ENCODE measurements around the gene IQSEC3. TPM values are rescaled to one million over a fixed set of nuclear protein-coding genes. Genes with fewer than 3 reads are reported as not detected.
"Not testable (repeated sequence)": the region's sequence is repeated elsewhere in the genome, so short reads cannot be mapped to it uniquely, and the experiment has no call there.

IQSEC3 gene
- total RNA-seq, result 1 to 10 TPM; 1.3 to 4.4 (median 3.3) TPM

GRCh38 chr12:66428-66781, at the start of gene IQSEC3:
IQSEC3 (plus strand) TSS chr12:66767; CDS start chr12:66883, 116 bp downstream.
- not testable (repeated sequence) for ATAC-seq (ENCODE audit: low FRiP score); DNase-seq (ENCODE audit: low spot score)

DNA sequence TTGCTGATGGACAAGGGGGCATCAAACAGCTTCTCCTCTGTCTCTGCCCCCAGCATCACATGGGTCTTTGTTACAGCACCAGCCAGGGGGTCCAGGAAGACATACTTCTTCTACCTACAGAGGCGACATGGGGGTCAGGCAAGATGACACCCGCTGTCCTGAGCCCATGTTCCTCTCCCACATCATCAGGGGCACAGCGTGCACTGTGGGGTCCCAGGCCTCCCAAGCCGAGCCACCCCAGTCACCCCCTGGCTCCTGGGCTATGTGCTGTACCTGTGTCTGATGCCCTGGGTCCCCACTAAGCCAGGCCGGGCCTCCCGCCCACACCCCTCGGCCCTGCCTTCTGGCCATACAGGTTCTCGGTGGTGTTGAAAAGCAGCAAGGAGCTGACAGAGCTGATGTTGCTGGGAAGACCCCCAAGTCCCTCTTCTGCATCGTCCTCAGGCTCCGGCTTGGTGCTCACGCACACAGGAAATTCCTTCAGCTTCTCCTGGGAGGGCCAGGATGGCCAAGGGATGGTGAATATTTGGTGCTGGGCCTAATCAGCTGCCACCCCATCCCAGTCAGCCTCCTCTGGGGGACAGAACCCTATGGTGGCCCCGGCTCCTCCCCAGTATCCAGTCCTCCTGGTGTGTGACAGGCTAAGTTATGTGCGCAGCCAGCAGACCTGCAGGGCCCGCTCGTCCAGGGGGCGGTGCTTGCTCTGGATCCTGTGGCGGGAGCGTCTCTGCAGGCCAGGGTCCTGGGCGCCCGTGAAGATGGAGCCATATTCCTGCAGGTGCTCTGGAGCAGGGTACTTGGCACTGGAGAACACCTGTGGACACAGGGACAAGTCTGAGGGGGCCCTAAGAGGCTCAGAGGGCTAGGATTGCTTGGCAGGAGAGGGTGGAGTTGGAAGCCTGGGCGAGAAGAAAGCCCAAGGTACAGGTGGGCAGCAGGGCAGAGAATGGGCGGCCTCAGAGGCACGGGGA, 48.9 kb upstream of the IQSEC3 start:
- not testable (repeated sequence) for DNase-seq (ENCODE audit: low spot score); ATAC-seq (ENCODE audit: low FRiP score)

DNA sequence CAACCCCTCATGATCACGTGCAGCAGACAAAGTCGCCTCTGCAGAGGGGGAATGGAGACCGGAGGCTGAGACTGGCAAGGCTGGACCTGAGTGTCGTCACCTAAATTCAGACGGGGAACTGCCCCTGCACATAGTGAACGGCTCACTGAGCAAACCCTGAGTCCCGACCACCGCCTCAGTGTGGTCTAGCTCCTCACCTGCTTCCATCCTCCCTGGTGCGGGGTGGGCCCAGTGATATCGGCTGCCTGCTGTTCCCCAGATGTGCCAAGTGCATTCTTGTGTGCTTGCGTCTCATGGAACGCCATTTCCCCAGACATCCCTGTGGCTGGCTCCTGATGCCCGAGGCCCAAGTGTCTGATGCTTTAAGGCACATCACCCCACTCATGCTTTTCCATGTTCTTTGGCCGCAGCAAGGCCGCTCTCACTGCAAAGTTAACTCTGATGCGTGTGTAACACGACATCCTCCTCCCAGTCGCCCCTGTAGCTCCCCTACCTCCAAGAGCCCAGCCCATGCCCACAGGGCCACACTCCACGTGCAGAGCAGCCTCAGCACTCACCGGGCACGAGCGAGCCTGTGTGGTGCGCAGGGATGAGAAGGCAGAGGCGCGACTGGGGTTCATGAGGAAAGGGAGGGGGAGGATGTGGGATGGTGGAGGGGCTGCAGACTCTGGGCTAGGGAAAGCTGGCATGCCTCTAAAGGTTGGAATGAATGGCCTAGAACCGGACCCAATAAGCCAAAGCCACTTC, 47.6 kb upstream of the IQSEC3 start:
- not testable (repeated sequence) for DNase-seq (ENCODE audit: low spot score); ATAC-seq (ENCODE audit: low FRiP score)

- not testable (repeated sequence) for DNase-seq (ENCODE audit: low spot score); ATAC-seq (ENCODE audit: low FRiP score)
Observed at GRCh38 chr12:19906-20305, 46.7 kb upstream of the IQSEC3 start.

DNA sequence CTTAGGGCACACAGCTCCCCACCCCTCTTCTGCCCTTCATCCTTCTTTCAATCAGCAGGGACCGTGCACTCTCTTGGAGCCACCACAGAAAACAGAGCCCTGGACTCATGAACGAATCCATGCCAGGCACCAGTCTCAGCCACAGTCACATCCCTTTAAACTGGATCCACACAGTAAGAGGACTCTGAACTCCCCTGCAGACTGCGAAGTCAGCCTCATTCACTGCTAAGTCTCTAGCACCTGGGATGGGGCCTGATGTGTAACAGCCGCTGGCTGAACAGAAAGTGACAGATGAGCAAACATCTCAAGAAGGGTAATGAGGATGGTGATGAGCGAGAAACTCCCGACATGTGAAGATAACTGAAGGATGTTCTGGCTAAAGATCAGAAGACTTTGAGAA, 45.8 kb upstream of the IQSEC3 start:
- DNase-seq (ENCODE audit: low spot score) (no peak), ATAC-seq (ENCODE audit: low FRiP score) (no peak)
- TF ChIP-seq CTCF (IDR thresholded peaks at IDR 0.05), result no peak

DNA sequence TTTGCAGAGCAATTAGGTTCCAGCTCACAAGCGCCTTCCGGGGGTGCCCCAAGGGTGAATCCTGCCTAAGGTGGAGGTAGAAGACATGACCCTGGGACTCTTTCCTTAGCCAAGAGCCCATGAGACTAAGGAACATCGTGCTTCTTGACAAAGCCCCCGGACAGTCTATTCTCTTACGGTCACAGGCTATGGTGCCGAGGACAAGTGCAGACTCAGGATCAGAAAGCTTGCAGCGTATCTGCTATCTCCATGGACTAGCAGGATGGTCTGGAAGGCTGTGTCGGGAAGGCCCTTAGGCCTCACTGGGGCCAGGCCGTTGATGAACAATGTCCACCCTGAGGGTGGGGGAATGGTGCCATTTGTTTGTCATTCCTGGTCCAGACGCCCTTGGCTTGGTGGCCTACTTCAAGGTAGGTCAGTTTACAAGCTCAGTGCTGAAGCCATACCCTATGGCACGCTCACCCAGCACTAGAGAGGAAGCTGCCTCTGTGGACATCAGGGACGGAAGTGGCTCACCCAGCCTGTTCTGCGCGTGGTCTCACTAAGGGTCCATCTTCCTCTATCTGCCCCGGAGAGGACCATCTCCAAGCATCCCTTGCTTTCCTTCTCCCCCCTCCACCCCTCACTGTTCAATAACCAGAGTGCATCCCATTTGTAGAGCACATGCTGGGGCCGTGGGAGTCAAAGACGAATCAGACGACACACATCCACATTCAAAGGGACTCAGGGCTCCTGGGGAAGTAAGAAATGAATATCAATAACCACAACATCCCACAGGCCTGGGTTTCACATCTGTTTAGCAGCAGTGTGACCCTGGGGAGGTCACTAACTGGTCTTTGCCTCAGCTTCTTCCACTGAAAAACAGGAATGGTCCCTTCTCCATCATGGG, 45.0 kb upstream of the IQSEC3 start:
- TF ChIP-seq CTCF (IDR thresholded peaks at IDR 0.05), result no peak
- DNase-seq (ENCODE audit: low spot score) (no peak), ATAC-seq (ENCODE audit: low FRiP score) (peak; percentile 41)

DNA sequence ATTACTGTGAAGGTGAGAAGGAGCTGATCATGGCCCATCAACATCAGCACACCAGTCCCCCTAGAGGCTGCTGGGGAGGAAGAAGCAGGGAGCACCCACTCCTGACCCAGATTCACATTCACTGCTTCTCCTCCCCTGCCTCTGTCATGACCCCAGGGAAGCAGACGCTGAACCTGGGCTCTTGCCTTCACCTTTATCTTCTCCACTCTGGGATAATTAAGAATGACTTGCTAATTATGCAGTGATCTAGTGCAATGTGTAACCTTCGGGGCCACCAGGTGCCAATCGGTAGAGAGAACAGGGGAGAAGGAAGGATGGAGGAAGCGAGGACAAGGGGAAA, 44.4 kb upstream of the IQSEC3 start:
- ATAC-seq (ENCODE audit: low FRiP score), result no peak

GRCh38 chr12:22530-23201, 43.9 kb upstream of the IQSEC3 start:
- no peak for ATAC-seq (ENCODE audit: low FRiP score)
- DNase-seq (ENCODE audit: low spot score), result no peak
- no peak for TF ChIP-seq CTCF (IDR thresholded peaks at IDR 0.05)

More for the DNA sequence above, 44.4 kb upstream of the IQSEC3 start:
- no peak for TF ChIP-seq CTCF (IDR thresholded peaks at IDR 0.05)
- no peak for DNase-seq (ENCODE audit: low spot score)

- not testable (repeated sequence) for DNase-seq (ENCODE audit: low spot score); ATAC-seq (ENCODE audit: low FRiP score)
Observed at GRCh38 chr12:27904-28303, 38.7 kb upstream of the IQSEC3 start.

DNA sequence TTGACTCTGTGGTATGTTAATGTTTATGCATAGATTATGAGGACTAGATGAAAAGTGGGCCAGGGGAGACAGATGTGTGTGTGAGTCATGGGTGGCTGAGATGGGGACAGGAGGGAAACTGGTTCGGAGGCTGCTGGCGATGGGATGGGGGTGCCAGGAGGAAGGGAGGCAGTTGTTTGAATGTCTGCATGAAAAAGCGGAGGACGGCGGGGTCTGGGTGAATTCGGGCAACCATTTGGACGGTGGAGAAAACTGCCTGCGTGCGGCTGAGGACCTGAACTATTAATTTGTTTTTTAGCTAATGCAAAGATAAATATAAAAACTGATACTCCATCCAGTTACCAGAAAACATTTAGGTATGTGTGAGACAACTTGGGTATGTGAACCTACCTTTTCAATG, 27.8 kb upstream of the IQSEC3 start:
- not testable (repeated sequence) for ATAC-seq (ENCODE audit: low FRiP score); DNase-seq (ENCODE audit: low spot score)

GRCh38 chr12:39555-40265, 26.9 kb upstream of the IQSEC3 start:
- DNase-seq (ENCODE audit: low spot score); ATAC-seq (ENCODE audit: low FRiP score): not testable (repeated sequence)

- not testable (repeated sequence) for DNase-seq (ENCODE audit: low spot score); ATAC-seq (ENCODE audit: low FRiP score)
Observed at GRCh38 chr12:44352-44751, 22.2 kb upstream of the IQSEC3 start.
